ENCODE measurements around the gene GNB1L. TPM values are rescaled to one million over a fixed set of nuclear protein-coding genes. Genes with fewer than 3 reads are reported as not detected.

GNB1L gene
- total and polyA plus RNA-seq, 8 donors = 2.1 to 4.8 (median 3.6) TPM

- 57 to 76% methylated on average over 14 to 17 of the region's 17 CpGs for WGBS, 2 donors
- no peaks in the 10 kb centered on the region for H3K36me3 ChIP-seq
- intact Hi-C loops (cut with DNase I) = no loop called here
- peaks cover 0 to 5% (median 0%) of the 10 kb centered on the region in 3 donors for H3K4me1 ChIP-seq
- no peak for TF ChIP-seq CTCF (IDR thresholded peaks at IDR 0.05)
- no peak overlapping the region for H3K4me3 ChIP-seq
- DNase-seq (peak in 1 of 6 donors; percentile 50), ATAC-seq (no peak), FAIRE-seq (no peak)
- no peak overlapping the region for H3K27ac ChIP-seq
- H3K9me3 ChIP-seq = no peaks in the 10 kb centered on the region
- peaks cover 0 to 40% (median 16%) of the 10 kb centered on the region in 4 donors for H3K27me3 ChIP-seq
Measured at GRCh38 chr22:19764299-19764593, 90.4 kb downstream of the GNB1L start.

- H3K4me1 ChIP-seq = peaks cover 0 to 5% (median 0%) of the 10 kb centered on the region in 3 donors
- WGBS, 2 donors = 54 to 56% methylated on average over 38 to 39 of the region's 39 CpGs
- TF ChIP-seq CTCF (IDR thresholded peaks at IDR 0.05) = no peak
- peaks cover 0 to 37% (median 16%) of the 10 kb centered on the region in 4 donors for H3K27me3 ChIP-seq
- peak in 1 of 6 donors; percentile 65 for DNase-seq
- no peak overlapping the region for H3K27ac ChIP-seq
- no peak for FAIRE-seq
- no peaks in the 10 kb centered on the region for H3K9me3 ChIP-seq
- no peak for ATAC-seq
- intact Hi-C loops (cut with DNase I) = no loop called here
- H3K36me3 ChIP-seq = no peaks in the 10 kb centered on the region
- no peak overlapping the region for H3K4me3 ChIP-seq
Measured at GRCh38 chr22:19763458-19764298, 91.0 kb downstream of the GNB1L start.

GRCh38 chr22:19762568-19763457 lies 91.9 kb downstream of the GNB1L start:
- DNase-seq (peak in 1 of 6 donors; percentile 49), ATAC-seq (no peak), FAIRE-seq (no peak)
- TF ChIP-seq CTCF (IDR thresholded peaks at IDR 0.05) = no peak
- Histone ChIP-seq H3K4me3 (no peak overlapping the region), H3K36me3 (no peaks in the 10 kb centered on the region), H3K9me3 (no peaks in the 10 kb centered on the region), H3K4me1 (peaks cover 0 to 5% (median 0%) of the 10 kb centered on the region in 3 donors), H3K27ac (no peak overlapping the region), H3K27me3 (peaks cover 0 to 29% (median 12%) of the 10 kb centered on the region in 4 donors)
- WGBS, 2 donors = 76 to 84% methylated on average over 34 of the region's 34 CpGs
- intact Hi-C loops (cut with DNase I) = no loop called here

- H3K4me3 ChIP-seq = no peak overlapping the region
- intact Hi-C loops (cut with DNase I) = no loop called here
- no peaks in the 10 kb centered on the region for H3K9me3 ChIP-seq
- H3K27ac ChIP-seq = no peak overlapping the region
- FAIRE-seq (no peak), ATAC-seq (no peak), DNase-seq (peak in 1 of 6 donors; percentile 57)
- WGBS, 2 donors = 88 to 92% methylated on average over 33 of the region's 33 CpGs
- H3K27me3 ChIP-seq = peaks cover 0 to 20% (median 10%) of the 10 kb centered on the region in 4 donors
- peaks cover 0 to 6% (median 0%) of the 10 kb centered on the region in 3 donors for H3K4me1 ChIP-seq
- TF ChIP-seq CTCF (IDR thresholded peaks at IDR 0.05) = no peak
- H3K36me3 ChIP-seq = no peaks in the 10 kb centered on the region
Measured at GRCh38 chr22:19761725-19762567, 92.7 kb downstream of the GNB1L start.

Measured in pancreas (tissue), 10 donors.